IMR-90 (cell line): Measurements from ENCODE around the gene NCKAP5.

ENCODE experiments used
- SMC3 ChIP-seq: fragments of 150-350 bp; IDR thresholded peaks from 2 replicates; pipeline ENCODE4 v1.6.1; 2016; ENCODE audit warnings: low read depth, mild to moderate bottlenecking, antibody characterized with exemption, low read length, moderate library complexity
- TF ChIP-seq, protein P1 (sequence below): conservative IDR thresholded peaks from 2 replicates; pipeline ENCODE4 v1.5.1; 2012; ENCODE audit warnings: mild to moderate bottlenecking, low read depth, low read length, improper control_type of control experiment

DNA sequence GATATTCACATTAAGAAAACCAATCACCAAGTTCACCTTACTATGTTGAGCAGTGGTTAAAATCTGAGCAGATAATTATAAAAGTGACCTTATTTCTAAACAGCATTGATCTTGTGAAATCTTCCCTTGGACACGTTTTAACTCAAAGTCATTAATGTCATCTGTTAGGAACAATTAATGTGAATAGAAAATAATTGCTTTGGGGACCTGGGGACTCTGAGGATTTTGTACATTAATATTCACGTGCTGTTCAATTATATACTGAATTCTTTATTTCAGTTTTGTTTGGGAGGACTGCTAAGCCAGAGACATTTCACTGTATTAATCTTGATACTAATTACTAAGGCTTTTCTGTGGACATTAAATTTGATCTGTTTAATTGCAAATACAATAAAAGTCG is 771.2 kb downstream of the NCKAP5 start:
- TF ChIP-seq, protein P1, sequence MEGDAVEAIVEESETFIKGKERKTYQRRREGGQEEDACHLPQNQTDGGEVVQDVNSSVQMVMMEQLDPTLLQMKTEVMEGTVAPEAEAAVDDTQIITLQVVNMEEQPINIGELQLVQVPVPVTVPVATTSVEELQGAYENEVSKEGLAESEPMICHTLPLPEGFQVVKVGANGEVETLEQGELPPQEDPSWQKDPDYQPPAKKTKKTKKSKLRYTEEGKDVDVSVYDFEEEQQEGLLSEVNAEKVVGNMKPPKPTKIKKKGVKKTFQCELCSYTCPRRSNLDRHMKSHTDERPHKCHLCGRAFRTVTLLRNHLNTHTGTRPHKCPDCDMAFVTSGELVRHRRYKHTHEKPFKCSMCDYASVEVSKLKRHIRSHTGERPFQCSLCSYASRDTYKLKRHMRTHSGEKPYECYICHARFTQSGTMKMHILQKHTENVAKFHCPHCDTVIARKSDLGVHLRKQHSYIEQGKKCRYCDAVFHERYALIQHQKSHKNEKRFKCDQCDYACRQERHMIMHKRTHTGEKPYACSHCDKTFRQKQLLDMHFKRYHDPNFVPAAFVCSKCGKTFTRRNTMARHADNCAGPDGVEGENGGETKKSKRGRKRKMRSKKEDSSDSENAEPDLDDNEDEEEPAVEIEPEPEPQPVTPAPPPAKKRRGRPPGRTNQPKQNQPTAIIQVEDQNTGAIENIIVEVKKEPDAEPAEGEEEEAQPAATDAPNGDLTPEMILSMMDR: no peak
- no peak for TF ChIP-seq SMC3
